HG02970 (cell line): ENCODE results near the gene NIPAL4.
"Not testable (repeated sequence)": the region's sequence is repeated elsewhere in the genome, so short reads cannot be mapped to it uniquely, and the experiment has no call there.

ENCODE experiments used
- ATAC-seq: cut with Tn5 transposase; IDR thresholded peaks from one replicate; pipeline ENCODE4 v1.9.1; 2021; ENCODE audit warnings: mild to moderate bottlenecking, moderate library complexity, moderate number of reproducible peaks; ENCODE audit not compliant: unreplicated experiment, low FRiP score

Gene NIPAL4

DNA sequence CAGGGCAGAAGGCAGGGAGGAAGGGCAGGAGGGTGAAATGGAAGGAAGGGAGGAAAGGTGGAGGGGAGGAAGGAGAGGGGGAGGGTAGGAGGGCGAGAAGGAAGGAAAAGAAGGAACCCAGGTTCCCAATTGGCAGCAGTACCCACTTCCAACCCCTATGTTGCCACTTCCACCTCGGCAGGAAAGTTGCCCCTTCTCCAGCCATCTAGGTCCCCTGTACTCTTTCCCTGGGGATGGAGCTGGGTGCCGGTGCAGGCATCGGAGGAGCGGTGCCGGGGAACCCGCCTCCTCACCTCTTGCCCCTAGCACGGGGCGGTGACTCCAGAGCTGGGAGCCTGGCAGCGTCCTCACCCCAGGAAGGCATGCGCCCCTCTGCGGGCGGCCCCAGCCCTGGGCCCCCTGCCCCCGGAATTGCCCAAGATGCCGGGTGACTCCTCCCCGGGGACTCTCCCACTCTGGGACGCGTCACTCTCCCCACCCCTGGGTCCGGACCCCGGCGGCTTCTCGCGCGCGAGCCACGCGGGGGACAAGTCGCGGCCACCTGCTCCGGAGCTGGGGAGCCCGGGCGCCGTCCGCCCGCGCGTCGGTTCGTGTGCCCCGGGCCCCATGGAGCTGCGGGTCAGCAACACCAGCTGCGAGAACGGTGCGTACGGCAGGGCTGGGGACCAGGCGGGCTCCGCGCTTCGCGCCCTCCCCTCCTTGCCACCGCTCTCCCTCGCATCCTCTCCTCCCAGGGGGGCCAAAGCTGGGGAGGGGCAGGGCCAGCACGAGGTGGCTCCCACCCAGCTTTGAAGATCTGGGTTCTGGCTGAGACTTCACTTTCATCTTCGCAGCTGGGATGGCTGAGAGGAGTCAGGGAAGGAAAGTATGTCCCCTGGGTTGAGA, at the start of gene NIPAL4:
Gene NIPAL4, plus strand, starts transcription at position 499 of the 885 bp plus-strand sequence. Its CDS starts 108 bp downstream, at position 607.
- no peak for ATAC-seq

GRCh38 chr5:157415838-157416237, 44.2 kb upstream of the NIPAL4 start:
- no peak for ATAC-seq

DNA sequence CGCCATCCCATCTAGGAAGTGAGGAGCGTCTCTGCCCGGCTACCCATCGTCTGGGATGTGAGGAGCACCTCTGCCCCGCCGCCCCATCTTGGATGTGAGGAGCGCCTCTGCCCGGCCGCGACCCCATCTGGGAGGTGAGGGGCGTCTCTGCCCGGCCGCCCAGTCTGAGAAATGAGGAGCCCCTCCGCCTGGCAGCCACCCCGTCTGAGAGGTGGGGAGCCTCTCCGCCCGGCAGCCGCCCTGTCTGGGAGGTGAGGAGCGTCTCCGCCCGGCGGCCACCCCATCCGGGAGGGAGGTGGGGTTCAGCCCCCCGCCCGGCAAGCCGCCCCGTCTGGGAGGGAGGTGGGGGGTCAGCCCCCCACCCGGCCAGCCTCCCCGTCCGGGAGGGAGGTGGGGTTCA, 40.5 kb upstream of the NIPAL4 start:
- ATAC-seq = not testable (repeated sequence)

- ATAC-seq = not testable (repeated sequence)
Measured at GRCh38 chr5:157429920-157430319, 30.1 kb upstream of the NIPAL4 start.

- ATAC-seq = no peak
Measured at GRCh38 chr5:157431544-157432200, 28.3 kb upstream of the NIPAL4 start.

GRCh38 chr5:157434096-157434495, 25.9 kb upstream of the NIPAL4 start:
- ATAC-seq = no peak

GRCh38 chr5:157443041-157443549, 16.9 kb upstream of the NIPAL4 start:
- ATAC-seq = no peak

- ATAC-seq = no peak
Measured at GRCh38 chr5:157444224-157444623, 15.8 kb upstream of the NIPAL4 start.

GRCh38 chr5:157445745-157446411, 14.1 kb upstream of the NIPAL4 start:
- no peak for ATAC-seq

DNA sequence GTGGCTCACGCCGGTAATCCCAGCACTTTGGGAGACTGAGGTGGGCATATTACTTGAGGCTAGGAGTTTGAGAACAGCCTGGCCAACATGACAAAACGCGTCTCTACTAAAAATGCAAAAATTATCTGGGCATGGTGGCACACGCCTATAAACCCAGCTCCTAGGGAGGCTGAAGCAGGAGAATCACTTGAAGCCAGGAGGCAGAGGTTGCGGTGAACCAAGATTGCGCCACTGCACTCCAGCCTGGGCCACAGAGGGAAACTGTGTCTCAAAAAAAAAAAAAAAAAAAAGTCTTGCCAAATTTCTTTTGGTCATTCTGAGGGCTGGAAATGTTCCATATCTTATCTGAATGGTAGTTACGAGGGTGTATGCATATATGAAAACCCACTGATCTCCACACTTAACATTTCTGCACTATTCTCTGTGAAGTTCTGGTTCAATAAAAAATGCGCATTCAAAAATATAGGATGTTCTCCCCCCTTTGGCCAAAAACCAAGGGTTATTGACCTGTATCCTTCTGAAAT, 13.5 kb upstream of the NIPAL4 start:
- ATAC-seq = no peak

GRCh38 chr5:157447201-157447637, 12.8 kb upstream of the NIPAL4 start:
- ATAC-seq = no peak

- no peak for ATAC-seq
Measured at GRCh38 chr5:157449011-157449723, 10.8 kb upstream of the NIPAL4 start.

DNA sequence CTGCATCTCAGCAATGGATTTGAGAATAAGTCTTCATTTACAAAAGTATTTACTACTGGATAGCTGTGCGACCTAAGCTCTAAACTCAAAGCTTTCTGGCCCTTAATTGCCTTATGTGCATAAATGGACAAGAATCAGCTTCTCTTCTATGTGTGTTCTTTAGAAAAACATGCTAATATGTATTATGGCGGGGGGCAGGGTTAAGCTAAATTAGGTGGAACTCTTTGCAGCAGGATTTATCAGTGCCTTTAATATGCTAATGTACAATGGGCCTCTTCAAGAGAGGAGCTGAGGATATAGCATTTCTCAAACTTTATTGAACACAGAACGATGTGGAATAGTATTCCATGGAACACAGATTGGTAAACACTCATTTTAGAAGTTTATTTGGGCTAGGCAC, 10.0 kb upstream of the NIPAL4 start:
- no peak for ATAC-seq

- ATAC-seq = no peak
Measured at GRCh38 chr5:157451806-157452205, 8.2 kb upstream of the NIPAL4 start.

DNA sequence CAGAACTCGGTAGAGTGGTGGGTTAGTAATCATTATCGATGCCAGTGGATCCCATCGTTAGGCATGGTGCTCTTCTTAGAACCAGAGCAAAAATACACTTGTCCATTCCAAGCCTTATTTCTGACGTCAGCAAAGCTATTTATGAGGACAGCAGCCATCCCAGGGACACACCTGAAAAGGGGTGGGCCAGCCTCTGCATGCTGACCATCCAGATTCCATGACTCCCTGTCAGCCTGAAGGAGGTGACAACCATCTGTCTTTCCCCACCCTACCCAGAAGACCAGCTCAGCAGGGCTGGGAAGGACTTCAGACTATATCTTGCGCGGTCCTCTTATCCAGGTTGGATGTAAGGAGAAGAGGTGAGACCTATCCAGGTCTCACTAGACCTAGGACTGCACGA, 5.7 kb upstream of the NIPAL4 start:
- no peak for ATAC-seq

- ATAC-seq = no peak
Measured at GRCh38 chr5:157455057-157455456, 5.0 kb upstream of the NIPAL4 start.

GRCh38 chr5:157456301-157456700, 3.7 kb upstream of the NIPAL4 start:
- ATAC-seq = no peak

GRCh38 chr5:157457391-157457790, 2.6 kb upstream of the NIPAL4 start:
- ATAC-seq = no peak

DNA sequence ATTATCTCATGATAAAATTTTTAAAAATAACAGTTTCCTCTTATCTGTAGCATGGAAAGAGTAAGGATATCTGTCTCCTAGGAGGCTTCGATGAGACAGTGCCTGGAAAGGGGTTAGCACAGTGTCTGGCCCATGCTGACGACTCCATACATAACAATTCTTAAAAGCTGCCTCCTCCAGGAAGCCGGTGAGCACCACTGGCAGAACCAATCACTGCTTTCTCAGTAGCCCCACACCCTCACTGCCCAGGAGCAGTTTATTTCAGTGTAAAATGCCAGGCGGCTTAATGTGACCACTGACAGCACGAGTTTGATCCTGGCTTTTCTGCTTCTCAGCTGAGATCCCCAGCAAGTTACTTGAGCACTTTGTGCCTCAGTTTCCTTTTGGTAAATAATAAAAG, 1.2 kb upstream of the NIPAL4 start:
- ATAC-seq = no peak
